ENCODE results near the gene TMPRSS11D. TPM values are rescaled to one million over a fixed set of nuclear protein-coding genes. Genes with fewer than 3 reads are reported as not detected.

TMPRSS11D gene, protein sequence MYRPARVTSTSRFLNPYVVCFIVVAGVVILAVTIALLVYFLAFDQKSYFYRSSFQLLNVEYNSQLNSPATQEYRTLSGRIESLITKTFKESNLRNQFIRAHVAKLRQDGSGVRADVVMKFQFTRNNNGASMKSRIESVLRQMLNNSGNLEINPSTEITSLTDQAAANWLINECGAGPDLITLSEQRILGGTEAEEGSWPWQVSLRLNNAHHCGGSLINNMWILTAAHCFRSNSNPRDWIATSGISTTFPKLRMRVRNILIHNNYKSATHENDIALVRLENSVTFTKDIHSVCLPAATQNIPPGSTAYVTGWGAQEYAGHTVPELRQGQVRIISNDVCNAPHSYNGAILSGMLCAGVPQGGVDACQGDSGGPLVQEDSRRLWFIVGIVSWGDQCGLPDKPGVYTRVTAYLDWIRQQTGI
- not detected in 2 replicates for total RNA-seq

DNA sequence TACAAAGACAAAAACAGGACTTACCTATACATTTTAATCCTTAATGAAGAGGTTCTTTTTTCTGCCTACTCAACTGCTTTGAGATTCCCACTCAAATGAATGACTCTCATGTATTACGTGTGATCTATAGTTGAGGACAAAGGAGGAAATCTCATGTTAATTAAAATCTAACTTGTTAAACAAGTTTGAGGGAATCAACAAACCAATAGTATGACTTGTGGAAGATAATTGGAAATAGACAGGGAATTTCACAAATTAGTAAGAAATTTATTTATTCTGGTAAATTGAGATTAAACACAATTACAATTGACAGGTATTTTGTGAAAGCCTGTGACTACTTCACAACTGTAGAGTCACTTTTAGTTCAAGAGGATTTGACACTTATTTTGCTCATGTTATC, at the start of gene TMPRSS11D:
Gene TMPRSS11D, minus strand, starts transcription at position 101 of the 400 bp plus-strand sequence. Its CDS starts 69 bp downstream, at position 32.

Other genes starting within 250 kb of the TMPRSS11D start
- 63.7 and 110 TPM in 2 replicates for gene UBA6, start 182.8 kb downstream of the TMPRSS11D start, total RNA-seq
- gene GNRHR, start 129.6 kb downstream of the TMPRSS11D start, total RNA-seq, result not detected in 2 replicates
- not detected in 2 replicates for gene TMPRSS11A, start 79.5 kb upstream of the TMPRSS11D start, total RNA-seq
- not detected in 2 replicates for gene TMPRSS11F, start 245.9 kb upstream of the TMPRSS11D start, total RNA-seq

Measured in cardiac atrium fibroblast (primary cell).